ENCODE results near the gene SUMO1. TPM values are rescaled to one million over a fixed set of nuclear protein-coding genes. Genes with fewer than 3 reads are reported as not detected.

The SUMO1 gene
- total RNA-seq, 1 experiment from 2014 or later = 100 TPM

DNA sequence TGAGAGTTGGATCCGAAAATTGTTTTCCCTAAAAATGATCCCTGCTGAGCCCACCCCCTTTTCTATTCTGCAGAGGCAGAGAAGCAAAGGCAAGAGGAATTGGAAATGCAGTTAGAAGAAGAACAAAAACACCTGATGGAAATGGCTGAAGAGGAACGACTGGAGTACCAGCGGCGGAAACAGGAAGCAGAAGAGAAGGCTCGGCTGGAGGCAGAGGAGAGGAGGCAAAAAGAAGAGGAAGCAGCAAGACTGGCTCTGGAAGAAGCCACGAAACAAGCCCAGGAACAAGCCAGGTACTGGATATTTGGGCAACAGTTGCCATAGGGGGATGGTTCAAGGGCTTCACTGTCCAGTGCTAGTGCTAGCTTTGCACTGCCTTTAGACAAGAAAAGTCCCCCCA, 41.7 kb downstream of the SUMO1 start:
- Histone ChIP-seq H3K27me3 (ENCODE audit: insufficient read depth, low read depth) (no peaks in the 10 kb centered on the region), H3K4me3 (no peak overlapping the region), H2AFZ (no peak overlapping the region), H3K4me2 (no peak overlapping the region), H3F3A (ENCODE audit: insufficient read depth, low read depth) (no peaks in the 10 kb centered on the region), H3K36me3 (ENCODE audit: low read depth) (no peaks in the 10 kb centered on the region), H3K79me2 (ENCODE audit: low read depth) (no peaks in the 10 kb centered on the region), H3K4me1 (replicated peaks; ENCODE audit: insufficient read depth) (no peaks in the 10 kb centered on the region), H3K27ac (no peak overlapping the region), H3K9me2 (ENCODE audit: insufficient read depth) (no peaks in the 10 kb centered on the region), H3K9me3 (ENCODE audit: insufficient read depth, low read depth) (no peaks in the 10 kb centered on the region), H4K20me1 (ENCODE audit: insufficient read depth) (no peaks in the 10 kb centered on the region)
- ChIA-PET CTCF (no interaction called here), POLR2A (ENCODE audit: unreplicated experiment) (no interaction called here)
- no peak for TF ChIP-seq EZH2 (IDR thresholded peaks at IDR 0.05; ENCODE audit: low read depth)
- intact Hi-C loops (cut with micrococcal nuclease; ENCODE audit: unreplicated experiment) = no loop called here
- no TSS peak for BruUV-seq (replicated peaks)
- DNase-seq = no peak

- Histone ChIP-seq H3K4me3 (no peak overlapping the region), H3K4me1 (replicated peaks; ENCODE audit: insufficient read depth) (no peaks in the 10 kb centered on the region), H3K36me3 (ENCODE audit: low read depth) (no peaks in the 10 kb centered on the region), H3K9me2 (ENCODE audit: insufficient read depth) (no peaks in the 10 kb centered on the region), H3K79me2 (ENCODE audit: low read depth) (no peaks in the 10 kb centered on the region), H3K9me3 (ENCODE audit: insufficient read depth, low read depth) (no peaks in the 10 kb centered on the region), H3K27me3 (ENCODE audit: insufficient read depth, low read depth) (no peaks in the 10 kb centered on the region), H3F3A (ENCODE audit: insufficient read depth, low read depth) (no peaks in the 10 kb centered on the region), H3K4me2 (no peak overlapping the region), H3K27ac (no peak overlapping the region), H4K20me1 (ENCODE audit: insufficient read depth) (no peaks in the 10 kb centered on the region), H2AFZ (no peak overlapping the region)
- CTCF ChIA-PET = no interaction called here
- POLR2A ChIA-PET (ENCODE audit: unreplicated experiment) = no interaction called here
- TF ChIP-seq EZH2 (IDR thresholded peaks at IDR 0.05; ENCODE audit: low read depth) = no peak
- no peak for TF ChIP-seq CTCF (conservative IDR thresholded peaks at IDR 0.05)
- DNase-seq = no peak
- intact Hi-C loops (cut with micrococcal nuclease; ENCODE audit: unreplicated experiment) = no loop called here
- BruUV-seq (replicated peaks) = no TSS peak
Measured at GRCh38 chr2:202194418-202194817, 44.0 kb downstream of the SUMO1 start.

DNA sequence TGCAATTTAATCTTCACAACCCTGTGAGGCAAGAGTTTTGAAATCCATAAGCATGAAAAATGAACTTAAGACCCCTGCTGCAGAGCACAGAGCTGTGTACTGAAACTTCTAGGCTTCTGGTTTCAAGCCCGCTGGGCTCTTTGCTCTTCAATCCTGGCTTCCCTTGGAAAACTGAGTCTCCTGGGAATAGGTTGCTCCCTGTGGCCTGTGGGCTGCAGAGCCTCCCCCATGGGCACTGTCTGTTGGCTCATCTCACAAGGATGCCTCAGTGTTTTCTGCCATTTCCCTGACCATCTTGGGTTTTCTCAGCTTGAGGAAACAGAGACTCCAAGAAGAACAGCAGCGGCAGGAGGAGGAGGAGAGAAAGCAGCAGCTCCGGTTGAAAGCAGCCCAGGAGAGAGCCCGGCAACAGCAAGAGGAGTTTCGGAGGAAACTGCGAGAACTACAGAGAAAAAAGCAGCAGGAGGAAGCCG, 44.5 kb downstream of the SUMO1 start:
- H3K27ac ChIP-seq = no peak overlapping the region
- H3K36me3 ChIP-seq (ENCODE audit: low read depth) = no peaks in the 10 kb centered on the region
- no peaks in the 10 kb centered on the region for H3K9me3 ChIP-seq (ENCODE audit: insufficient read depth, low read depth)
- no peak overlapping the region for H3K4me2 ChIP-seq
- no peaks in the 10 kb centered on the region for H3K9me2 ChIP-seq (ENCODE audit: insufficient read depth)
- ChIA-PET POLR2A (ENCODE audit: unreplicated experiment) (no interaction called here), CTCF (no interaction called here)
- DNase-seq = no peak
- no peak for TF ChIP-seq EZH2 (IDR thresholded peaks at IDR 0.05; ENCODE audit: low read depth)
- no peak for TF ChIP-seq CTCF (conservative IDR thresholded peaks at IDR 0.05)
- no peak overlapping the region for H2AFZ ChIP-seq
- H3K4me1 ChIP-seq (replicated peaks; ENCODE audit: insufficient read depth) = no peaks in the 10 kb centered on the region
- intact Hi-C loops (cut with micrococcal nuclease; ENCODE audit: unreplicated experiment) = no loop called here
- no peaks in the 10 kb centered on the region for H3K27me3 ChIP-seq (ENCODE audit: insufficient read depth, low read depth)
- H3K4me3 ChIP-seq = no peak overlapping the region
- no peaks in the 10 kb centered on the region for H3F3A ChIP-seq (ENCODE audit: insufficient read depth, low read depth)
- BruUV-seq (replicated peaks) = no TSS peak
- no peaks in the 10 kb centered on the region for H3K79me2 ChIP-seq (ENCODE audit: low read depth)
- H4K20me1 ChIP-seq (ENCODE audit: insufficient read depth) = no peaks in the 10 kb centered on the region

GRCh38 chr2:202193305-202193704, 45.1 kb downstream of the SUMO1 start:
- CTCF ChIA-PET = no interaction called here
- H3K27me3 ChIP-seq (ENCODE audit: insufficient read depth, low read depth) = no peaks in the 10 kb centered on the region
- H3K4me3 ChIP-seq = no peak overlapping the region
- H4K20me1 ChIP-seq (ENCODE audit: insufficient read depth) = no peaks in the 10 kb centered on the region
- no peaks in the 10 kb centered on the region for H3K9me3 ChIP-seq (ENCODE audit: insufficient read depth, low read depth)
- H3F3A ChIP-seq (ENCODE audit: insufficient read depth, low read depth) = no peaks in the 10 kb centered on the region
- H3K36me3 ChIP-seq (ENCODE audit: low read depth) = no peaks in the 10 kb centered on the region
- POLR2A ChIA-PET (ENCODE audit: unreplicated experiment) = no interaction called here
- no peaks in the 10 kb centered on the region for H3K4me1 ChIP-seq (replicated peaks; ENCODE audit: insufficient read depth)
- H3K4me2 ChIP-seq = no peak overlapping the region
- no peaks in the 10 kb centered on the region for H3K9me2 ChIP-seq (ENCODE audit: insufficient read depth)
- no peaks in the 10 kb centered on the region for H3K79me2 ChIP-seq (ENCODE audit: low read depth)
- intact Hi-C loops (cut with micrococcal nuclease; ENCODE audit: unreplicated experiment) = no loop called here
- TF ChIP-seq EZH2 (IDR thresholded peaks at IDR 0.05; ENCODE audit: low read depth) (no peak), CTCF (conservative IDR thresholded peaks at IDR 0.05) (no peak)
- no peak overlapping the region for H3K27ac ChIP-seq
- DNase-seq = no peak
- no TSS peak for BruUV-seq (replicated peaks)
- no peak overlapping the region for H2AFZ ChIP-seq
